GM10248 (cell line): ENCODE data around the gene CDKL2.
A peak's percentile ranks its signal among the peaks of the same experiment; 100 is the strongest.

Experiments used
- CTCF ChIA-PET: fragments of 300-600 bp; sonication (Branson Sonifier 250); formaldehyde crosslinking; extraction: SDS; loops from one replicate; lab custom pipeline; 2021; ENCODE audit warnings: antibody characterized with exemption; lab: Yijun Ruan, JAX
- POLR2A ChIA-PET: fragments of 350-650 bp; sonication (Branson Sonifier 250); formaldehyde crosslinking; extraction: SDS; loops from one replicate; lab custom pipeline; 2020; ENCODE audit warnings: antibody characterized with exemption; lab: Yijun Ruan, JAX
- DNase-seq: peaks from one replicate; pipeline ENCODE4 v3.0.0; 2012; ENCODE audit errors: extremely low spot score
- TF ChIP-seq, protein P1 (sequence below): IDR thresholded peaks from 2 replicates; pipeline ENCODE4 v1.5.1; 2012; ENCODE audit warnings: mild to moderate bottlenecking, low read depth; ENCODE audit errors: extremely low read depth, missing control alignments, control extremely low read depth

CDKL2 gene

GRCh38 chr4:75630174-75630936 lies at the start of gene CDKL2:
CDKL2 (minus strand) TSS chr4:75630528; CDS start chr4:75625988, 4,540 bp downstream.
- ChIA-PET POLR2A (no interaction called here), CTCF (interaction anchor here (1.5 to 1.7 kb wide), 2 partner anchors 16 to 80 kb away, joined by 3 to 4 read pairs; no protein-coding TSS in a partner anchor)
- DNase-seq: peak; percentile 95
- TF ChIP-seq, protein P1, sequence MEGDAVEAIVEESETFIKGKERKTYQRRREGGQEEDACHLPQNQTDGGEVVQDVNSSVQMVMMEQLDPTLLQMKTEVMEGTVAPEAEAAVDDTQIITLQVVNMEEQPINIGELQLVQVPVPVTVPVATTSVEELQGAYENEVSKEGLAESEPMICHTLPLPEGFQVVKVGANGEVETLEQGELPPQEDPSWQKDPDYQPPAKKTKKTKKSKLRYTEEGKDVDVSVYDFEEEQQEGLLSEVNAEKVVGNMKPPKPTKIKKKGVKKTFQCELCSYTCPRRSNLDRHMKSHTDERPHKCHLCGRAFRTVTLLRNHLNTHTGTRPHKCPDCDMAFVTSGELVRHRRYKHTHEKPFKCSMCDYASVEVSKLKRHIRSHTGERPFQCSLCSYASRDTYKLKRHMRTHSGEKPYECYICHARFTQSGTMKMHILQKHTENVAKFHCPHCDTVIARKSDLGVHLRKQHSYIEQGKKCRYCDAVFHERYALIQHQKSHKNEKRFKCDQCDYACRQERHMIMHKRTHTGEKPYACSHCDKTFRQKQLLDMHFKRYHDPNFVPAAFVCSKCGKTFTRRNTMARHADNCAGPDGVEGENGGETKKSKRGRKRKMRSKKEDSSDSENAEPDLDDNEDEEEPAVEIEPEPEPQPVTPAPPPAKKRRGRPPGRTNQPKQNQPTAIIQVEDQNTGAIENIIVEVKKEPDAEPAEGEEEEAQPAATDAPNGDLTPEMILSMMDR: no peak

DNA sequence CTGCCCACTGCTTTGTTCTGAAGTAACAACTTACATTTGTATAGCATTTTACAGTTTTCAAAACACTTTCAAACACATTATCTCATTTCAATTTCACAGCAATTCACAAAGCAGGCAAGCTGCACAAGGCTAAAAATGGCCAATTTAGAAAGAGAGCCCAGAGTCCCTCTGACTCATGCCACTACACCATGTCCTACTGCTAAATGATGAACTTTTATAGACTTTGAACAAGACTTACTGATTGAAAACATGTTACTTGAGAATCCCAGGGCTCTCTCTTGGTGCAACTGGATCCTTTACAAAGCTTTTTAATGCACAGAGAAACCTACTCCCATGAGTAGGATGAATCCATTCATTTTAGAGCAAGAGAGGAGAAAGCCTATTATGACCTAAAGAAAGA lies 48.6 kb upstream of the CDKL2 start:
- ChIA-PET POLR2A (no interaction called here), CTCF (interaction anchor here (1.2 to 1.7 kb wide), 2 partner anchors 9 to 45 kb away, joined by 3 to 6 read pairs; partner anchors contain the start of gene USO1)
- TF ChIP-seq, protein P1: no peak
- DNase-seq: no peak

DNA sequence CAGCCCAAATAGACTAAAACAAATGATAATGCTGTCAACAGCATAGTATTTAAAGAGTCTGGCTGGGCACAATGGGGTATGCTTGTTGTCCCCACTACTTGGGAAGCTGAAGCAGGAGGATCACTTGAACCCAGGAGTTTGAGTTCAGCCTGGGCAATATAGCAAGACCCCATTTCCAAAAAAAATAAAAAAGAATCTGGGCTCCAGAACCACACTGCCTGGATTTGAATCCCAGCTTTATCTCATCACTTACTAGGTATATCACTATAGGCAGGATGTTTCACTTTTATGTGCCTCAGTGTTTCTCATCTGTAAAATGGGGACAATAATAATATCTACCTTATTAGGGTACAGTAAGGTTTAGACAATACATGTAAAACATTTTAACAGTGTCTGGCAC lies 48.1 kb upstream of the CDKL2 start:
- CTCF ChIA-PET: interaction anchor here (1.2 to 1.7 kb wide), 2 partner anchors 9 to 46 kb away, joined by 3 to 6 read pairs; partner anchors contain the start of gene USO1
- POLR2A ChIA-PET: no interaction called here
- TF ChIP-seq, protein P1: no peak
- no peak for DNase-seq

GRCh38 chr4:75675004-75675531 lies 44.7 kb upstream of the CDKL2 start:
- ChIA-PET CTCF (interaction anchor here (1.6 to 2.5 kb wide), 2 partner anchors 48 to 94 kb away, joined by 3 to 9 read pairs; partner anchors contain the start of gene USO1), POLR2A (no interaction called here)
- no peak for DNase-seq
- TF ChIP-seq, protein P1: no peak

DNA sequence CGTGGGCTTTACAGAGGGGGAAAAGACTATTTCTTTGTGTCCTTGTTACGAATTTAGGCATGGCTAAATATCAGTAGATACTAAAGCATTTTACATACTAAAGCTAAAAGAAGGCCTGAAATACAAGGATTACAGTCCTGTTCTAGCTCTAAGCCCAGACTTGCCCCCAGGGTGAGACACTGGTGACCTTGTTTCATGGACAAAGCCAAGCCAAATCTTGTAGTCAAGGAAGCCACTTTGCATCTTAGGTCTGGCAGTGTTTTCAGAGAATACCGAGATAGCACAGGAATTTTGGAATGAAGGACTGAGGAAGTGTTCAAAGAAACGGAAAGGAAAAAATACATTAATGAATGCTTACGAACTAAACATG lies 43.6 kb upstream of the CDKL2 start:
- ChIA-PET CTCF (interaction anchor here (1.0 to 3.5 kb wide), 4 partner anchors 10 to 50 kb away, joined by 3 to 20 read pairs (median 3); partner anchors contain the start of gene USO1), POLR2A (interaction anchor here (1.1 to 1.2 kb wide), 2 partner anchors 29 to 51 kb away, joined by 3 read pairs; partner anchors contain the start of gene USO1)
- TF ChIP-seq, protein P1: no peak

More for the DNA sequence above, 43.6 kb upstream of the CDKL2 start:
- DNase-seq: no peak
